K562 (cell line): ENCODE data around the gene NEK2. TPM values are rescaled to one million over a fixed set of nuclear protein-coding genes. Genes with fewer than 3 reads are reported as not detected.

Experiments
- ARID1B ChIP-seq: fragments of 450-650 bp; IDR thresholded peaks from 2 replicates; pipeline ENCODE4 v1.6.1; 2016; ENCODE audit warnings: antibody characterized with exemption, mild to moderate bottlenecking, inconsistent platforms
- ATF1 ChIP-seq, 2 experiments: fragments of 450-650 bp in 1 of 2; IDR thresholded peaks; 2 replicates each; pipeline ENCODE4 v1.6.1; 2016; ENCODE audit warnings: missing compliant biosample characterization in 1 of 2, missing genetic modification characterization in 1 of 2
- CEBPB ChIP-seq: fragments of 450-650 bp; IDR thresholded peaks from 2 replicates; pipeline ENCODE4 v1.6.1; 2016; ENCODE audit warnings: missing genetic modification characterization, missing compliant biosample characterization
- CHD4 ChIP-seq: fragments of 200-600 bp; sonication (generic); IDR thresholded peaks from 3 replicates; pipeline ENCODE4 v1.6.1; 2012; ENCODE audit warnings: low read depth, mild to moderate bottlenecking, mixed read lengths, low read length, inconsistent platforms; ENCODE audit not compliant: insufficient read depth, insufficient replicate concordance, poor library complexity, severe bottlenecking
- DNMT1 ChIP-seq: fragments of 450-650 bp; IDR thresholded peaks from 2 replicates; pipeline ENCODE4 v1.6.1; 2016; ENCODE audit warnings: antibody characterized with exemption, mild to moderate bottlenecking
- FIP1L1 ChIP-seq: fragments of 200-400 bp; formaldehyde crosslinking; IDR thresholded peaks from 2 replicates; pipeline ENCODE4 v1.6.1; 2018; ENCODE audit warnings: mild to moderate bottlenecking, low read depth, low read length; ENCODE audit not compliant: poor library complexity, severe bottlenecking
- JUND ChIP-seq, 2 experiments: IDR thresholded peaks; 2 replicates in 1 of 2; 3 replicates in 1 of 2; pipeline ENCODE4 v1.6.1; 2011; ENCODE audit warnings: borderline replicate concordance in 2 of 2, low read depth in 2 of 2, low read length in 2 of 2, improper control_type of control experiment in 1 of 2, missing biosample characterization in 1 of 2, missing genetic modification characterization in 1 of 2, missing genetic modification reagents in 1 of 2
- MXI1 ChIP-seq: IDR thresholded peaks from 2 replicates; pipeline ENCODE4 v1.6.1; 2011; ENCODE audit warnings: low read depth, mild to moderate bottlenecking, improper control_type of control experiment, low read length
- PCBP2 ChIP-seq: fragments of 200-400 bp; formaldehyde crosslinking; IDR thresholded peaks from 2 replicates; pipeline ENCODE4 v1.6.1; 2018; ENCODE audit warnings: low read length, low read depth, mild to moderate bottlenecking, moderate library complexity; ENCODE audit not compliant: poor library complexity, severe bottlenecking
- POLR2G ChIP-seq: fragments of 200-400 bp; formaldehyde crosslinking; IDR thresholded peaks from 2 replicates; pipeline ENCODE4 v1.6.1; 2017; ENCODE audit warnings: low read depth, mild to moderate bottlenecking, antibody characterized with exemption, low read length, moderate library complexity
- POLR3A ChIP-seq: IDR thresholded peaks from 2 replicates; pipeline ENCODE4 v1.6.1; 2011; ENCODE audit warnings: borderline replicate concordance, mild to moderate bottlenecking, moderate library complexity; ENCODE audit not compliant: insufficient read length, insufficient read depth; ENCODE audit errors: extremely low read depth
- RB1 ChIP-seq: fragments of 450-650 bp; IDR thresholded peaks from 2 replicates; pipeline ENCODE4 v1.6.1; 2017; ENCODE audit warnings: low read depth, mild to moderate bottlenecking
- RNF2 ChIP-seq: sonication (generic); IDR thresholded peaks from 2 replicates; pipeline ENCODE4 v1.6.1; 2016
- SNIP1 ChIP-seq: fragments of 450-650 bp; IDR thresholded peaks from 2 replicates; pipeline ENCODE4 v1.7.1; 2017; ENCODE audit warnings: low read depth, mild to moderate bottlenecking
- TARDBP ChIP-seq: fragments of 450-650 bp; IDR thresholded peaks from 2 replicates; pipeline ENCODE4 v1.6.1; 2016
- TFAM ChIP-seq: fragments of 250-450 bp; sonication (Bioruptor Pico); conservative IDR thresholded peaks from 2 replicates; pipeline ENCODE4 v1.5.0; 2021; ENCODE audit warnings: mild to moderate bottlenecking, moderate library complexity
- ZBTB34 ChIP-seq: fragments of 250-450 bp; sonication (Bioruptor Pico); IDR thresholded peaks from 2 replicates; pipeline ENCODE4 v1.8.0; 2021; ENCODE audit warnings: mild to moderate bottlenecking, moderate library complexity
- ZBTB5 ChIP-seq: fragments of 450-650 bp; IDR thresholded peaks from 2 replicates; pipeline ENCODE4 v1.6.1; 2017; ENCODE audit warnings: antibody characterized with exemption
- ZFP36 ChIP-seq: fragments of 150-350 bp; IDR thresholded peaks from 2 replicates; pipeline ENCODE4 v1.6.1; 2018; ENCODE audit warnings: low read length, low read depth; ENCODE audit not compliant: partially characterized antibody
- ZNF184 ChIP-seq: sonication (generic); formaldehyde crosslinking; IDR thresholded peaks from 2 replicates; pipeline ENCODE4 v1.5.0; 2020; ENCODE audit warnings: missing genetic modification reagents
- ZNF274 ChIP-seq: IDR thresholded peaks from 2 replicates; pipeline ENCODE4 v1.6.1; 2011; ENCODE audit warnings: low read depth, mild to moderate bottlenecking, low read length, moderate library complexity, borderline replicate concordance
- ZNF311 ChIP-seq: fragments of 250-450 bp; sonication (Bioruptor Pico); IDR thresholded peaks from 2 replicates; pipeline ENCODE4 v1.4.0; 2020; ENCODE audit warnings: mild to moderate bottlenecking, moderate library complexity
- ZNF41 ChIP-seq: fragments of 250-450 bp; sonication (Bioruptor Pico); conservative IDR thresholded peaks from 2 replicates; pipeline ENCODE4 v1.4.0; 2020; ENCODE audit warnings: mild to moderate bottlenecking
- polyA plus RNA-seq, 8 experiments: library from polyadenylated mRNA; depleted of rRNA in 4 of 8; stranded (reverse) in 5 of 8; unstranded in 3 of 8; fragments of >200 nt; fragmentation: Nextera tagmentation in 2 of 8; fragmentation: Illumina TruSeq in 1 of 8; extraction: Ambion mirVana in 2 of 8; extraction: Trizol in 1 of 8; gene quantifications; 2 replicates each; pipeline versions ENCODE4 v1.2.1 to v1.2.3, GENCODE V29; 2011 to 2014; ENCODE audit warnings: inconsistent platforms in 1 of 8, missing spikeins in 1 of 8
- total RNA-seq, 7 experiments: library from RNA; depleted of rRNA in 6 of 7; stranded (reverse); fragments of >200 nt in 6 of 7; fragmentation: Illumina TruSeq in 2 of 7; extraction: Trizol in 2 of 7; gene quantifications; 2 replicates each; pipeline versions ENCODE4 v1.2.1 to v1.2.3, GENCODE V29; 2011 to 2021; ENCODE audit warnings: low replicate concordance in 1 of 7

The NEK2 gene
- total and polyA plus RNA-seq, 9 of the 15 experiments (the other 6 are each of a cell fraction or from before 2014, with no cell fraction given) = 30.0 to 74.7 (median 66.4) TPM

- TF ChIP-seq ZBTB5 = no peak
- no peak for TF ChIP-seq SNIP1
- TF ChIP-seq ZNF184 = no peak
- TF ChIP-seq POLR2G = no peak
- peak; percentile 40 for TF ChIP-seq CEBPB (tag)
- TF ChIP-seq ZNF311 (CRISPR knock-in tag) = no peak
- TF ChIP-seq ZBTB34 (CRISPR knock-in tag) = no peak
- no peak for TF ChIP-seq RB1
- no peak for TF ChIP-seq RNF2
- TF ChIP-seq POLR3A = no peak
- TF ChIP-seq PCBP2 = no peak
- TF ChIP-seq TARDBP = no peak
- TF ChIP-seq ZNF274 = no peak
- TF ChIP-seq MXI1 = no peak
- no peak for TF ChIP-seq ATF1 (CRISPR knock-in tag; IDR thresholded peaks at IDR 0.05)
- TF ChIP-seq ATF1 (tag; IDR thresholded peaks at IDR 0.05) = peak; percentile 67
- no peak for TF ChIP-seq DNMT1
- peak; percentile 37 for TF ChIP-seq CHD4
- TF ChIP-seq ARID1B = no peak
- TF ChIP-seq ZNF41 = no peak
- no peak for TF ChIP-seq TFAM
- no peak for TF ChIP-seq FIP1L1
- no peak for TF ChIP-seq ZFP36
- TF ChIP-seq JUND (IDR thresholded peaks at IDR 0.05; ENCODE audit: borderline replicate concordance, low read depth, low read length) = no peak
- TF ChIP-seq JUND (tag; IDR thresholded peaks at IDR 0.05; ENCODE audit: borderline replicate concordance, low read depth, low read length) = no peak; the same call in 2 of the 3 replicates
These were observed 724 bp upstream of the NEK2 start (continued) for GRCh38 chr1:211676106-211676583.
